ENCODE results near the gene HSPA4. TPM values are rescaled to one million over a fixed set of nuclear protein-coding genes. Genes with fewer than 3 reads are reported as not detected.
"Not testable (repeated sequence)": the region's sequence is repeated elsewhere in the genome, so short reads cannot be mapped to it uniquely, and the experiment has no call there.

Gene HSPA4
- total RNA-seq, 1 experiment from 2014 or later = 70.6 TPM

- H3K9me2 ChIP-seq (replicated peaks; ENCODE audit: low read length) = no peaks in the 10 kb centered on the region
- ChIA-PET POLR2A (ENCODE audit: unreplicated experiment) (no interaction called here), CTCF (interaction anchor here (0.7 kb wide), 1 partner anchor 80 kb away, joined by 3 read pairs; no protein-coding TSS in a partner anchor)
- H3K27me3 ChIP-seq (ENCODE audit: low read length) = no peaks in the 10 kb centered on the region
- no peak overlapping the region for H2AFZ ChIP-seq (ENCODE audit: low read length)
- intact Hi-C loops (cut with micrococcal nuclease) = no loop called here
- DNase-seq = no peak
- H3K9ac ChIP-seq (ENCODE audit: low read length) = no peak overlapping the region
- H3K36me3 ChIP-seq (ENCODE audit: low read depth, low read length) = no peaks in the 10 kb centered on the region
- no peak overlapping the region for H3K4me3 ChIP-seq (ENCODE audit: low read length)
- no peak for ATAC-seq
- no peak overlapping the region for H3K27ac ChIP-seq (ENCODE audit: low read length)
- H3K9me3 ChIP-seq (ENCODE audit: low read length) = no peaks in the 10 kb centered on the region
- H3K4me1 ChIP-seq (ENCODE audit: insufficient read depth, low read length) = no peaks in the 10 kb centered on the region
- TF ChIP-seq EZH2 (IDR thresholded peaks at IDR 0.05; ENCODE audit: low read length, unreplicated experiment) = no peak
- no peak for TF ChIP-seq CTCF (conservative IDR thresholded peaks at IDR 0.05; ENCODE audit: low read depth, low read length)
- no peak for TF ChIP-seq EZH2phosphoT487 (IDR thresholded peaks at IDR 0.05; ENCODE audit: borderline replicate concordance, low read length)
- no peaks in the 10 kb centered on the region for H3K79me2 ChIP-seq (ENCODE audit: low read length)
- no peaks in the 10 kb centered on the region for H3F3A ChIP-seq (ENCODE audit: low read length, unreplicated experiment)
- BruUV-seq (replicated peaks) = no TSS peak
- no peaks in the 10 kb centered on the region for H4K20me1 ChIP-seq (ENCODE audit: low read length)
- no peak overlapping the region for H3K4me2 ChIP-seq (ENCODE audit: low read length)
Observed at GRCh38 chr5:133041157-133041784, 10.5 kb upstream of the HSPA4 start.

- DNase-seq (peak; percentile 38), ATAC-seq (peak; percentile 59)
- TF ChIP-seq CTCF (conservative IDR thresholded peaks at IDR 0.05; ENCODE audit: low read depth, low read length) (no peak), EZH2phosphoT487 (IDR thresholded peaks at IDR 0.05; ENCODE audit: borderline replicate concordance, low read length) (no peak), EZH2 (IDR thresholded peaks at IDR 0.05; ENCODE audit: low read length, unreplicated experiment) (no peak)
- H2AFZ ChIP-seq (ENCODE audit: low read length) = no peak overlapping the region
- H4K20me1 ChIP-seq (ENCODE audit: low read length) = no peaks in the 10 kb centered on the region
- no peak overlapping the region for H3K4me2 ChIP-seq (ENCODE audit: low read length)
- H3K27ac ChIP-seq (ENCODE audit: low read length) = no peak overlapping the region
- no peaks in the 10 kb centered on the region for H3K27me3 ChIP-seq (ENCODE audit: low read length)
- no peak overlapping the region for H3K4me3 ChIP-seq (ENCODE audit: low read length)
- no TSS peak for BruUV-seq (replicated peaks)
- H3F3A ChIP-seq (ENCODE audit: low read length, unreplicated experiment) = no peaks in the 10 kb centered on the region
- H3K9me2 ChIP-seq (replicated peaks; ENCODE audit: low read length) = no peaks in the 10 kb centered on the region
- ChIA-PET CTCF (interaction anchor here (0.7 kb wide), 1 partner anchor 80 kb away, joined by 3 read pairs; no protein-coding TSS in a partner anchor), POLR2A (ENCODE audit: unreplicated experiment) (no interaction called here)
- H3K9ac ChIP-seq (ENCODE audit: low read length) = no peak overlapping the region
- H3K36me3 ChIP-seq (ENCODE audit: low read depth, low read length) = no peaks in the 10 kb centered on the region
- intact Hi-C loops (cut with micrococcal nuclease) = no loop called here
- H3K79me2 ChIP-seq (ENCODE audit: low read length) = no peaks in the 10 kb centered on the region
- no peaks in the 10 kb centered on the region for H3K9me3 ChIP-seq (ENCODE audit: low read length)
- no peaks in the 10 kb centered on the region for H3K4me1 ChIP-seq (ENCODE audit: insufficient read depth, low read length)
Observed at GRCh38 chr5:133041910-133042309, 9.9 kb upstream of the HSPA4 start.

GRCh38 chr5:133046560-133046959 is 5.3 kb upstream of the HSPA4 start:
- H3K4me2 ChIP-seq (ENCODE audit: low read length); H3K4me3 ChIP-seq (ENCODE audit: low read length); H3K79me2 ChIP-seq (ENCODE audit: low read length); H2AFZ ChIP-seq (ENCODE audit: low read length); H3K27ac ChIP-seq (ENCODE audit: low read length); H3F3A ChIP-seq (ENCODE audit: low read length, unreplicated experiment); BruUV-seq (replicated peaks); POLR2A ChIA-PET (ENCODE audit: unreplicated experiment); H3K9me3 ChIP-seq (ENCODE audit: low read length); H3K9ac ChIP-seq (ENCODE audit: low read length); intact Hi-C loops (cut with micrococcal nuclease); H3K27me3 ChIP-seq (ENCODE audit: low read length); CTCF ChIA-PET; H3K36me3 ChIP-seq (ENCODE audit: low read depth, low read length); ATAC-seq; H4K20me1 ChIP-seq (ENCODE audit: low read length); DNase-seq; H3K9me2 ChIP-seq (replicated peaks; ENCODE audit: low read length): not testable (repeated sequence)
- peaks cover 25% of the 10 kb centered on the region for H3K4me1 ChIP-seq (ENCODE audit: insufficient read depth, low read length)
